DND-41 (cell line): ENCODE results near the gene EVI2B.
"Not testable (repeated sequence)": the region's sequence is repeated elsewhere in the genome, so short reads cannot be mapped to it uniquely, and the experiment has no call there.

Experiments used
- CTCF ChIP-seq: IDR thresholded peaks from 2 replicates; pipeline ENCODE4 v1.5.1; 2012; ENCODE audit warnings: borderline replicate concordance, low read length, moderate library complexity, mild to moderate bottlenecking; ENCODE audit not compliant: poor library complexity, severe bottlenecking; ENCODE audit errors: extremely low read depth
- EZH2 ChIP-seq: IDR thresholded peaks from 3 replicates; pipeline ENCODE4 v1.6.1; 2012; ENCODE audit warnings: borderline replicate concordance, low read depth, mild to moderate bottlenecking, moderate library complexity, low read length, inconsistent platforms; ENCODE audit not compliant: severe bottlenecking

- not testable (repeated sequence) for TF ChIP-seq CTCF, EZH2
These were observed 50.9 kb downstream of the EVI2B start for GRCh38 chr17:31262923-31263322.
